ENCODE results near the gene SND1.

DNA sequence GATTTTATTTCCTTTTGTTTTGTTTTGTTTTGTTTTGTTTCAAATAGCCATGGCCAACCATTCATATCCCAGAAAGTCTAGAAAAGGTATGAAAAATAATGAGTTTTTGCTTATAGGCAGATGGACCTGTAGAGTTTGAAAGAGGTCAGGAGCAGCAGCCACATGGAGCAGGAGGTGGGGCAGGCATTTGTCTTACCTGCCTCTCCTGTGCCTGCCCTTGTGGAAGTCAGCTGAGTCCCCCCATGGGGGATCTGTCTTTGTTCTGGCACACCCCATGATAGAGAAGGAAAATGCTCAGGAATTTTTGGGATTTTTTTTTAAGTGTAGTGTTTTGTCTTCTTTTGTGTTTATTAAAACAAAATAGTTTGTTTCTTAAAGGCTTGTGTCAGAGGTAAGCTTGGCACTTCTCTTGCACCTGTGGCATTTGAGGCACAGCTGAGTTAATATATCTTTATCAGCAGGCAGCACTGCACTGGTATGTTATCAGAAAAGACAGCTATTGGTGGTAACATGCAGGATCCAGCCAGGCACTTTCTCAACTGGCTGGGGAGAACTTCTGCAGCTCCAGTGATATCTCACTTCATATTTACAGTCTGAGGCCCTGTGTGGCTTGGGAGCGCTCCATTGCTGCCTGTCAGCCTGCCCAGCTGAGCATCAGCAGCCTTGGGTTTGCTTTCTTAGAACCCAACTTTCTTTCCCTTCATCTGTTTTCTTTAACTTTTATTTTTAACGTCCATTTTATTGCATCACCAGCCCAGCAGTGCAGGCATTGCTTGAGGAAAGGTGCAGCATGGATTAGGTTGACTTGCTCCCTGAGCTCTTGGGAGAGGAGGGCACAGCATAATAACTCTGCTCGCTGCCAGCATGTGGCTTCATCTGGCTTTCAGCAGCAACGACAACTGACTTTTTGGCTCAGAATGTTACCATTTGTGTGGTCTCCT lies 334.9 kb downstream of the SND1 start:
- TF ChIP-seq ZBTB48 (tag by site-specific recombination; IDR thresholded peaks at IDR 0.05): no peak
- TF ChIP-seq, protein P1, sequence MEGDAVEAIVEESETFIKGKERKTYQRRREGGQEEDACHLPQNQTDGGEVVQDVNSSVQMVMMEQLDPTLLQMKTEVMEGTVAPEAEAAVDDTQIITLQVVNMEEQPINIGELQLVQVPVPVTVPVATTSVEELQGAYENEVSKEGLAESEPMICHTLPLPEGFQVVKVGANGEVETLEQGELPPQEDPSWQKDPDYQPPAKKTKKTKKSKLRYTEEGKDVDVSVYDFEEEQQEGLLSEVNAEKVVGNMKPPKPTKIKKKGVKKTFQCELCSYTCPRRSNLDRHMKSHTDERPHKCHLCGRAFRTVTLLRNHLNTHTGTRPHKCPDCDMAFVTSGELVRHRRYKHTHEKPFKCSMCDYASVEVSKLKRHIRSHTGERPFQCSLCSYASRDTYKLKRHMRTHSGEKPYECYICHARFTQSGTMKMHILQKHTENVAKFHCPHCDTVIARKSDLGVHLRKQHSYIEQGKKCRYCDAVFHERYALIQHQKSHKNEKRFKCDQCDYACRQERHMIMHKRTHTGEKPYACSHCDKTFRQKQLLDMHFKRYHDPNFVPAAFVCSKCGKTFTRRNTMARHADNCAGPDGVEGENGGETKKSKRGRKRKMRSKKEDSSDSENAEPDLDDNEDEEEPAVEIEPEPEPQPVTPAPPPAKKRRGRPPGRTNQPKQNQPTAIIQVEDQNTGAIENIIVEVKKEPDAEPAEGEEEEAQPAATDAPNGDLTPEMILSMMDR (tag by site-specific recombination; IDR thresholded peaks at IDR 0.05): no peak
- TF ChIP-seq ZNF707 (tag by site-specific recombination; IDR thresholded peaks at IDR 0.05): no peak
